GM18507 (cell line): ENCODE data around the gene RALGDS.
"Not testable (repeated sequence)": the region's sequence is repeated elsewhere in the genome, so short reads cannot be mapped to it uniquely, and the experiment has no call there.

ENCODE experiments used
- DNase-seq: peaks from one replicate; pipeline ENCODE4 v3.0.0; 2011; ENCODE audit warnings: low read depth; ENCODE audit not compliant: insufficient read length; ENCODE audit errors: extremely low spot score
- FAIRE-seq: peaks from 2 replicates; lab custom pipeline; 2011; peaks lifted over from hg19 to GRCh38; lab: Jason Lieb, UNC

The RALGDS gene

DNA sequence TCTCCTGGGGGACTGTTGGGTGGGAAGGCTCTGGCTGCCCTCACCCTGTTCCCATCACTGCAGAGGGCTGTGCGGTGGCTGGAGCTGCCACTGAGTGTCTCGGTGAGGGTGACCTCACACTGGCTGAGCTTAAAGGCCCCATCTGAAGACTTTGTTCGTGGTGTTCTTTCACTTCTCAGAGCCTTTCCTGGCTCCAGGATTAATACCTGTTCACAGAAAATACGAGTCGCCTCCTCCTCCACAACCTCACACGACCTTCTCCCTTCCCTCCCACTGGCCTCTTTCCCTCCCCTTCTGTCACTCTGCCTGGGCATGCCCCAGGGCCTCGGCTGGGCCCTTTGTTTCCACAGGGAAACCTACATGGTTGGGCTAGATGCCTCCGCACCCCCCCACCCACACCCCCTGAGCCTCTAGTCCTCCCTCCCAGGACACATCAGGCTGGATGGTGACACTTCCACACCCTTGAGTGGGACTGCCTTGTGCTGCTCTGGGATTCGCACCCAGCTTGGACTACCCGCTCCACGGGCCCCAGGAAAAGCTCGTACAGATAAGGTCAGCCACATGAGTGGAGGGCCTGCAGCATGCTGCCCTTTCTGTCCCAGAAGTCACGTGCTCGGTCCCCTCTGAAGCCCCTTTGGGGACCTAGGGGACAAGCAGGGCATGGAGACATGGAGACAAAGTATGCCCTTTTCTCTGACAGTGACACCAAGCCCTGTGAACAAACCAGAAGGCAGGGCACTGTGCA, 59.8 kb downstream of the RALGDS start:
- not testable (repeated sequence) for DNase-seq
- FAIRE-seq: peak; percentile 59

DNA sequence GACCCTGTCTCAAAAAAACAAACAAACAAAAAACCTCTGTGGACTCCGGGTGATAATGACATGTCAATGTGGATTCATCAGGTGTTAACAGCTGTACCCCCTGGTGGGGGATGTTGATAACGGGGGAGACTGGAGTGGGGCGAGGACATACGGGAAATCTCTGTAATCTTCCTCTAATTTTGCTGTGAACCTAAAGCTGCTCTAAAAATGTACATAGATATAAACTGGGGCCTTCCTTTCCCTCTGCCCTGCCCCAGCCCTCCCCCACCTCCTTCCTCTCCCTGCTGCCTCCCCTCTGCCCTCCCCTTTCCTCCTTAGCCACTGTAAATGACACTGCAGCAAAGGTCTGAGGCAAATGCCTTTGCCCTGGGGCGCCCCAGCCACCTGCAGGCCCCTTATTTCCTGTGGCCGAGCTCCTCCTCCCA, 60.6 kb downstream of the RALGDS start:
- FAIRE-seq: peak; percentile 39
- no peak for DNase-seq

GRCh38 chr9:133059623-133060022, 61.4 kb downstream of the RALGDS start:
- DNase-seq (no peak), FAIRE-seq (no peak)

GRCh38 chr9:133058550-133059320, 62.3 kb downstream of the RALGDS start:
- DNase-seq (peak; percentile 22), FAIRE-seq (peak; percentile 83)

GRCh38 chr9:133058071-133058470, 63.0 kb downstream of the RALGDS start:
- DNase-seq (no peak), FAIRE-seq (no peak)

- FAIRE-seq: no peak
These were observed 63.5 kb downstream of the RALGDS start for GRCh38 chr9:133057553-133057952.

GRCh38 chr9:133057006-133057405, 64.0 kb downstream of the RALGDS start:
- DNase-seq (no peak), FAIRE-seq (no peak)

More at GRCh38 chr9:133057553-133057952, 63.5 kb downstream of the RALGDS start:
- no peak for DNase-seq

DNA sequence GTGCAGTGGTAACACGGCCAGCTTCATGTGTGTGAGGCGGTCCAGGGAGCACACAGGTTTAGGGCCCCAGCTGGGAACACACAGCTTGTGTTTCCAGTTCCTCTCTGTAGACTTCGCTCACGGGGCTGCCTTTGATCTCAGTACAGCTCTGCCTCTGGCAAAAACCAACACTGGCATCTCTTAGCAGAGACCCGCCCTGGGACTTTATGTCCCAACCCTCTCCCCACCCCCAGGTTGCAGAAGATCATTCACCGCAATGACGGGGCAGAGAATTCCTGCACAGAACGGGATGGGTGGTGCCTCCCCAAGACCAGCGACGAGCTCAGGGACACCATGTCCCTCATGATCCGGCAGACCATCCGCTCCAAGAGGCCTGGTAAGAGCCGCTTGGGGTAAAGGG, 64.5 kb downstream of the RALGDS start:
- FAIRE-seq (no peak), DNase-seq (no peak)

DNA sequence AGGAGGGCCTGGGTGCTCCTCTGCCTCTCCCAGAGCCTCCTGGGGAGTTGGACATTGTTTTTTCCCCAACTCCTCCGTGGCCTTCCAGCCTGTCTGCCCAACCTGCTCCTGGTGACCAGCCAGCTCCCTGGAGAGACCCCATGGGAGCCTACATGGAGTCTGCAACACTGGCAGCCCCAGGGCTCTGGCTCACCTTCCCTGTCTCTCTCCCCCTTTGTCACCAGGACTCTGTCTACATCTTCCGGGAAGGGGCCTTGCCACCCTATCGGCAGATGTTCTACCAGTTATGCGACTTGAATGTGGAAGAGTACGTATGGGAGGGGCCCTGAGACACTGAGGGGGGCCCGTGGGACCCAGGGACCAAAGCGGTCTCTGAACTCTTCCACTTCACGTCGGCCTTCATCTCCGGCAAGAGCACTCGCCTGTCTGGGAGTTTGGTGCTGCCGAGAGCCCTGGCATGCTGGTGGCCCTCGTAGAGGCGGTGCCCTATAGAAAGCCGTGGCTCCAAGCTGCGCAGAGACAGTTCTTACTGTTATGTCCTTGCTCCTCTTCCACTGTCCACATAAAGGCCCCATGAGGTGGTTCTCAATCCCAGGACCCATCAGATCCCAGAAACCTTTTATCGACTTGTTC, 65.1 kb downstream of the RALGDS start:
- DNase-seq: no peak
- no peak for FAIRE-seq

GRCh38 chr9:133054966-133055365, 66.1 kb downstream of the RALGDS start:
- FAIRE-seq (no peak), DNase-seq (no peak)

- DNase-seq (no peak), FAIRE-seq (no peak)
These were observed 66.7 kb downstream of the RALGDS start for GRCh38 chr9:133054194-133054890.

DNA sequence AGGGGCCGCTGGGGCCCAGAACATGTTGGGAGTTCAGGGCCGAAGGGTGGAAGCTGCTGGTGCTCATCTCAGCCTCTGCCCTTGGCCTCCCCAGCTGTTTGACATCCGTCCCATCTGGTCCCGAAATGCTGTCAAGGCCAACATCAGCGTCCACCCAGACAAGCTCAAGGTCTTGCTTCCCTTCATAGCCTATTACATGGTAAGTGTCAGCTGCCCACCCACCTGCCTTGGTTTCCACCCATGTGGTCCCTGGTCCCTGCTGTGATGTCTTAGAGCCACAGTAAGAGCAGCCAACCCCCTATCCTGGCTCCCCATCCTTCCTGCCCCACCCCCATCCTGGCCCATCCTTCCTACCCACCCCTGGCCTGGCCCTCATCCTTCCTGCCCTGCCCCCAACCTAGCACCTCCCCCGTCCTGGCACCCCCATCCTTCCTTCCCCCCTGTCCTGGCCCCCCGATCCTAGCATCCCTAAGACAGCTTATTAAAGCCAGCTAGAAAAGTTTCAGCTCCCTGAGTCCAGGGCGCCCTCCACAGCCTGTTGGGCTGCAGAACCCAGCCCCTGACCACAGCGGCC, 69.0 kb downstream of the RALGDS start:
- DNase-seq (no peak), FAIRE-seq (no peak)

DNA sequence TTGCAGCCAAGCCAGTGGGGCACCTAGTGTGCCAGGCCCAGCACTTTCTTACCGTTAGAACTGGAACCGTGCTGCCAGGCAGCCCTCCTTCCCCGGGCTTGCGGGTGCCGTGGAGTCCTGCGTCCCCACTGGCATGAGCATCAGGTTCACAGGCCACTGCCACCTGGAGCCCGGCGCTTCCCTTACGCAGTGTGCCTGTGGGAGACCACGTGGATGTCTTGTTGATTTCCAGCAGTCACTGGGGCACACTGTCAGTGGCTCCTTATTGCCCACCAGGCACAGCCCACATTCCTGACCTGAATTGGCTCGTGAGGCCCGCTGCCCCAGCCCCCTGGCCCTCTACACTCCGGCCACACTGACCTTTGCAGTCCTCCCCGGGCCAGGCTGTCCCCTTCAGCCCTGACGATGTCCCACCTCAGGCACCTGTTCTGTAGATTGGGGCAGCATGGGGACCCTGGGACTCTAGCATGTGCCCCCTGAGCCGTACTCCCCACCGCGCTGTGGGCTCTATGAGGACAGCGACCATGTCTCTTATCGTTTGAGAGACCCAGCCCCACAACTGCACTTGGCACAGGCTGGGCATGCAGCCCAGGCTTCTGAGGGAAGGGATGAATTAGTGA, 69.6 kb downstream of the RALGDS start:
- FAIRE-seq (no peak), DNase-seq (no peak)

DNA sequence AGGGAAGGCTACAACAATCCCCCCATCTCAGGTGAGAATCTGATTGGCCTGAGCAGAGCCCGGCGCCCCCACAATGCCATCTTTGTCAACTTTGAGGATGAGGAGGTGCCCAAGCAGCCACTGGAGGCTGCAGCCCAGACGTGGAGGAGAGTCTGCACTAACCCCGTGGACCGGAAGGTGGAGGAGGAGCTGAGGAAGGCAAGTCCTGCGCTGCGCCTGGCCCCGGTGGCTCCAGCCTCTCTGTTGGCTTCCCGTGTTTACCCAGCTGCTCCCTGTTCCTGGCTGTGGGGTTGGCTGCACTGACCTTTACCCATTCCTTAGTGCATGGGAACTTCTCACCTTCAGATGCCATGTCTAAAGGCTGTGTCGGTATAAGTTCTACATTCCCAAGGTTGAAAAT, 70.3 kb downstream of the RALGDS start:
- DNase-seq (no peak), FAIRE-seq (no peak)

DNA sequence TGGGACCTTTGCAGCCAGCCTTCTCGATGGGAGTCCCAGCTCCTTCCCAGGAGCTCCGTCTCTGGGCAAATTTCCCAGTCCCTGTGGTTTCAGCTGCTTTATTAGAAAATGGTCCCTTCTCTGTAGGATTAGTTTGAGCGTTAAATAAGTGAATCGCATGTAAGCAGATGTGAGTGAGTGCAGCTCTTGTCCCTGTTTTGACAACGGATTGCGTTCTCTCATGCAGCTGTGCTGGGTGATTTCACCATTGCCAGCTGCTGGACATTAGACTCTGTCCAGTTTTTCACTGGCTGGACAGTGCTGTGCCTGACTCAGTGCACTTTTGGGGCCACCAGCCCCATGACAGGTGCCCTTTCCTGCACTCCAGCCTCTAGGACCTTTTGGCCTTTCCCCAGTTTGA, 70.9 kb downstream of the RALGDS start:
- DNase-seq (no peak), FAIRE-seq (no peak)

DNA sequence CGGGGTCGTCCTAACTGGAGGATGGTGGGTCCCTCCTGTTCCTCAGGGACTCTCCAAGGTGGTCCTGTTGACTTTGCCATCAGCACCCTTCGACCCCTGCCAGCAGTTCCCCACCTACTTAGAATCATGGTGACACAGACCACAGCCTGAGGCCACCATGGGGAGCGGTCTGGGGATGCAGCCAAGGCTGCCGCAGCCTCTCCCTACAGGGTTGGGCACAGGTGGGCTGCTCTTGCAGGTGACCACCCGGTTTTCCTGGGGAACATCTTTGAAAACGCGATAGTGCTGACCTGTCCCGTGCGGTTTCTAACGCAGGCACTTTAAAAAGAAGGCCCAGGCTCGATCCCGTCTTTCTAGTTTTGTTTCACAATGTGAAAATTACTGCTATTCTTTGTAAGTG, 72.0 kb downstream of the RALGDS start:
- no peak for FAIRE-seq

DNA sequence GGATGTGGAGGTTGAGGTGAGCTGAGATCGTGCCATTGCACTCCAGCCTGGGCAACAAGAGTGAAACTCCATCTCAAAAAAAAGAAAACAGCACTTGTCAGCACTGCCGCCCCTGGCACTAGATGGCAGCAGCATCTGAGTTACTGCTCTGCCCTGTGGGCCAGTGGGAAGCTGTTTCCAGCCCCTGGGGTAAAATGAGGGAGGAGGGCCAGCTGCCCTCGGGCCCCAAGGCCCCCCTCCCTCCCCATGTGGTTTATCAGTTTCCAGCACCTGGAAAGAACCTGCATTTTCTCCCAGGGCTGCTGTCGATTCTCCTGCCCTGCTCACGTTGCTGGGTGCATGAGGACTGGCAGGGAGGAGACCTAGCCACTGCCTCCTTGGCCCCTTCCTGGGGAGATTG, 72.4 kb downstream of the RALGDS start:
- no peak for FAIRE-seq
- no peak for DNase-seq

More for the DNA sequence above, 72.0 kb downstream of the RALGDS start:
- no peak for DNase-seq
